ENCODE measurements around the gene TUBB6.
A peak's percentile ranks its signal among the peaks of the same experiment; 100 is the strongest.

Gene TUBB6

GRCh38 chr18:12291690-12292089 is 16.4 kb upstream of the TUBB6 start:
- no peak for DNase-seq

- DNase-seq, result no peak
These were observed 14.2 kb upstream of the TUBB6 start for GRCh38 chr18:12293831-12294230.

- DNase-seq, result no peak
These were observed 12.5 kb upstream of the TUBB6 start for GRCh38 chr18:12295389-12296086.

DNA sequence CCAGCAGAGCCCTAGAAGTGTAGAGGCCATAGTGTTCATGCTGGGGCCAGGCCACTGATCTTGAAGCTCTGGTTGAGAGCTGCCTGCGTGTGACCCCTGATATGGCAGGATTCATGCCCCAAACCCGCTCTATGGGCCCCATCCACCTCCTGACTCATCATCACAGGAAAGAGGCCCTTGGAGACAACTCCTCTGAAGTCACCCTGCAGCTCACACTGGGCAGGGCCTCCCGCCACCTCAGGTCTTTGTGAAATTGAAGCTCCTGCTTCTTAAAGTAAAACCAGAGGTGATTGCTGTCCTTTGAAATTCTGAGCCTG is 12.0 kb upstream of the TUBB6 start:
- DNase-seq, result no peak

DNA sequence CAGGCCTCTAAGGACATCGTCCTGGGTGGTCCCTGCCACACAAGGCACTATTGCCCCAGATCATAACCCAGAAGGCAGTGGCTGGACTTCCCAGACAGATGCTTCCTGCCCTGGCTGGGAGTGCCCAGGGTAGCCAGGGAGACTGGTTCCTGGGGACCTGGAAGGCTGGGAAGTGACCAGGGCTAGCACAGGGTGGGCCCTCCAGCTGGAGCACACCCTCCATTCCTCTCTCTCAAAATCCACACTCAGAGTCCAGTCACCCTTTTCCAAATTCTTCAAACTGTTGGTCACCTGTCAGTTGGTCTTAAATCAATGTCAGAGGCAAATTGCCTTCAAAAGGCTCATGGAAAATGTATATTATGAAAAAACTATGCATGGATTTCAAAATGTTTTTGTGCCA is 11.6 kb upstream of the TUBB6 start:
- no peak for DNase-seq

DNA sequence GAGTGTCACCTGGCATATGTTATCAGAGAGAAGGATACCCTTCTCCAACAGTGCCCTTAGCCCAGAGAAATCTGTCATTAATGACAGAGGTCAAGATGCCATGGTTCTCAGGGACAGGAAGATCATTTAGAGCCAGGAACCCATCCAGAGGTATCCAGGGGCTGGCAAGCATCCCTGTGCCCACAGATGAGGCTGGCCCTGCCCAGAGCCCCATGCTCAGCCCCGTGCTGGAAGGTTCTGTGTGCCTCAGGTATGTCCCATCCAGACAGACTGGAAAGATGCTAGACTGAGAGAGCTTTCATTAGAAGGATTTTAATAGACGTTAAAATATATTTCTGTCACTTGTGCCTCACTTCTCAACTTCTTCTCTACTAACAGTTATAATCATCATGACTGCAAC is 8.2 kb upstream of the TUBB6 start:
- no peak for DNase-seq

GRCh38 chr18:12301263-12302005 is 6.6 kb upstream of the TUBB6 start:
- no peak for DNase-seq

GRCh38 chr18:12302391-12303147 is 5.5 kb upstream of the TUBB6 start:
- DNase-seq, result no peak

DNA sequence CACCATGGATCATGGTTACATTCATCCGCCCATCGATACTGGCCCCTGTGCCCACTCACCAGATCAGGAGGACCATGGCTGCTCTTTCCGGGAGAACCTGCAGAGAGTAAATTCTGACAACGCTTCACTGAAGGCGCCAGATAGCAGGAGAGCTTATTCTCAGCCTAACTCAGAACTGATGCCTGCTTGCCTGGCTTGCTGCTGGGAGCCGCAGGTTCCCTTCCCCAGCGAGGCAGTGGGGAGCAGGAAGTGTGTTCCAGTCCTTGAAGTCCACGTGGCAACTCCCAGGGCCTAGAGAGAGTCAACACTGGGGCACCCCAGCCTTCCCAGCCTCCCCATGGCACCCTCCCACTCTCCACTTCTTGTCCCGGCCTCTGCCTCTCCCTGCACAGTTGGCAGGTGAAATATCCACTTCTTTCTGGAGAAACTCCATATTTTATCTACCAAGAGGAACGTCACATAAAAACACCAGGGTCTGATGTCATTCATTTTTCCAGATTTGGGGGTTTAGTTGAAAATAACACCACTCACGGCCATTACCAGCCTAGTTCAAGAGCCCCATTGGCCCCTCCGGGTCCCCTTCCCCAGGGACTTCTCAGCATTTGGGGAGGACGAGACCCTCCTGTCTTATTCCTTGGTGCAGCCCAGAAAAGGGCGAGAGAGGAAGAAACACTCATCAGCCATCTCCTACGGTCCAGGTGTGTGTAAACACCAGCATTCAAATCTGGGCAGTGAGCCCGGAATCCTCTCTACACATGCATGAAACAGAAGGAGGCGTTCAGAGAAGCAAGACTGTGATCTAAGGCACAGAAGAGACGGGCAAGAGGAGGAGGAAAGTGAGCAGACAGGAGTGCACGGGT is 3.5 kb upstream of the TUBB6 start:
- DNase-seq, result no peak

GRCh38 chr18:12305211-12305610 is 2.8 kb upstream of the TUBB6 start:
- no peak for DNase-seq

DNA sequence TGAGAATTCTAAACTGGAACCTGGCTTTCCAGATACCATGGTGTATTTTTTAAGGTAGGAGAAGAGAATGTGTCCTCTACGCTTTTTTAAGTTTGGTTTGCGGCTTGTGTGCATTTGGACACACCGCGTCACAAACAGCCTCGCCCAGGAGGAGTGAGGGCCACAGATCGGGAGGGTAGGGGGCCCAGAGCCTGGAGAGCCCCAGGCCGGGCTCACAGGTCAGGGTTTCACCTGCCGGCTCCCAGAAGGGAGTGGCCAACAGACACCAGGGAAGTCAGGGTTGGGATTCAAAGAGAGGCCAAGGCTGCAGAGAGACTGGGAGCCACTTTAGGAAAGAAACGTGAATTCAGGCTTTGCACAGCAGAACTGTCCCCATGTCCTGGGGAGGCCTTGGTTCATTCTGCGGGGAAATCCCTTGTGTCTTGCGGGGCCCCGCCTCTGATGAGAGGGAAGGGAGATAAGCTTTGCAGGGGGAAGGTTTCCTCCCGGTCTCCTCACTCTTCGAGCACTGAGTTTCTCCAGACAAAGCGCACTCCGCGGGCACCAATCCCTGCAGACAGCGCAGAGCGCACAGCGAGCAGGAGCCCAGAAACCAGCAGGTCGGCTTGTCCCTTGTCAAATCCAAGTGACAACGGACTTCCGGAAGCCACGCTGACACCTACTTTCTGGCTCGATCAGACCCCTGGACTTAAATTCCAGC is 2.0 kb upstream of the TUBB6 start:
- no peak for DNase-seq

DNA sequence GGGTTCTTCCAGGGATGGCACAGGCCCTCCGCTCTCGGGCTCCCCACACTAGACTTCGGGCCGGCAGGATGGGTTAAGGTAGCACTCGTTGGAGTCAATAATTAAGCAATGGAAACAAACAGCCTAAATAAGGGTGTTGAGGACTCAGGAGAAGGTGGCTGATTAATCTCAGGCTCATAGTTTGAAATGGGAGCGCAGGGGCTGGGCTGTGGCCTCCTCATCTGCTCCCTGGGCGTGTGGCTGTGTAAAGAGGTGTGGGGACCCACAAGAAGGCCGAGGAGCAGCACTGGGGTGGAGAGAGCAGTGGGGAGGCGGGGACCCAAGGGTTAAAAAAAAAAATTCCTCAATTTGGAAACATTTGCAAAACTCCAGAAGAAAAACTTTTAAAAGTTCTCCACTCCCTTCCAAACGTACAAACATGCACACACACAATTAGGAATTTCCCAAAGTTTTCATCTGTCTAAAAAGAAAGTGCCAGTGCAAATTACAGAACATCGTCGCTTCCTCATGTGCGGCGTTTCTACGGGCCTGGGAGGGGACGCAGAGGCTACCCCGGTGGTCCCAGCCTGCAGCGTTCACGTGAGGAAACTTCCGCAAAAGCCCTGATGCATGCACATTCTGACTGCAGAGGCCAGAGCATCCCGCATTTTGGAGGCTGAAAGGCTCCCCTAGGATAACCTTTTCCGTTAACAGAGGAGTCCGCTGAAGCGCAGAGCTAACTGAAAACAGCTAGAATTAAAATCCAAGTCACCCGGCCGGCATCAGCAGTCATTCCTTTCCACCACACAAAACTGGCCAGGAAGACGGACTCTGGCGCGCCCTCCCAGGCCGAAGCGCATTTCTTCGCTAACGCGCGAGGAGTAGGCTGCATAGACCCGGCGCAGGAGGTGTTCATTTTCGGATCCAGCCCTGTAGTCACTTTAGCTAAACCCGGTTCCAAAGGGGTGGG is 1.0 kb upstream of the TUBB6 start:
- no peak for DNase-seq

- peak in 1 of 2 experiments; percentile 4 for DNase-seq
These were observed 502 bp downstream of the TUBB6 start for GRCh38 chr18:12308386-12309100.

DNA sequence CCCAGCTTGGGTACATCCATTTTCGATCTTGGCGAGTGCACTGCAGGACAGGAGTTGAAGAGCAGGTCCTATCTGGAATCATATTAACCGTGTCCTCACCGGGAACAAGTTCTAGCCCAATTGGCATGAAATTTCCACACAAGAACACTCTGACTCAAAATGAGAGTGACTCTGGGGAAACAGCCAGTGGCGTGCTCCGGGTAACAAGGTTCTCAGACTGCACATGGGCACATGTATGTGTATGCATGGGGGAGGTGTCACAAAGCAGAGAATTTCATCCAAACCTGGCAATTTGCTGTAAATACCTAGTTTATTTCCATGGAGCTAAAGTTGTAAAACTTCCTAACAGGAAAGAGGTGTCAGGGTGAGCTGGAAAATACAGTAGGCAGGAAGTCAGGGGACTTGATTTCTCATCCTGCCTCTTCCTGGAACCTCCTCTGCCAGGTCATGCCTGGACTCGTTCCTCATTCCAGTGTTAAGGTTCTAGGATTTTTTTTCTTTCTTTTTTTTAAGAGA is 1.7 kb downstream of the TUBB6 start:
- no peak for DNase-seq

DNA sequence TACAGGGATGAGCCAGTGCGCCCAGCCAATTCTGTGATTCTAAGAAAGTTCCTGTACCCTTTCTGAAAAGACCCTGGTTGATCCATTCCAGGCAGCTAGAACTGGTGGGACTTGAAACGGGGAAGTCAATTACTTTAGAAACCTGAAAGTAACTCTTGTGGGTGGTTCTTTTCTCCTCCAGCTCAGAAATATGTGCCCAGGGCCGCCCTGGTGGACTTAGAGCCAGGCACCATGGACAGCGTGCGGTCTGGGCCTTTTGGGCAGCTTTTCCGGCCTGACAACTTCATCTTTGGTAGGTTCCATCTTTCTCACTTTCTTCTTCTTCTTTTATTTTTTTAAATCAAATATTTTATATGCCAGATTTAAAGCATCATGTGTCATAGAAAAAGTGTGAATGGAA is 2.7 kb downstream of the TUBB6 start:
- no peak for DNase-seq

GRCh38 chr18:12312976-12313375 is 4.9 kb downstream of the TUBB6 start:
- DNase-seq, result no peak

DNA sequence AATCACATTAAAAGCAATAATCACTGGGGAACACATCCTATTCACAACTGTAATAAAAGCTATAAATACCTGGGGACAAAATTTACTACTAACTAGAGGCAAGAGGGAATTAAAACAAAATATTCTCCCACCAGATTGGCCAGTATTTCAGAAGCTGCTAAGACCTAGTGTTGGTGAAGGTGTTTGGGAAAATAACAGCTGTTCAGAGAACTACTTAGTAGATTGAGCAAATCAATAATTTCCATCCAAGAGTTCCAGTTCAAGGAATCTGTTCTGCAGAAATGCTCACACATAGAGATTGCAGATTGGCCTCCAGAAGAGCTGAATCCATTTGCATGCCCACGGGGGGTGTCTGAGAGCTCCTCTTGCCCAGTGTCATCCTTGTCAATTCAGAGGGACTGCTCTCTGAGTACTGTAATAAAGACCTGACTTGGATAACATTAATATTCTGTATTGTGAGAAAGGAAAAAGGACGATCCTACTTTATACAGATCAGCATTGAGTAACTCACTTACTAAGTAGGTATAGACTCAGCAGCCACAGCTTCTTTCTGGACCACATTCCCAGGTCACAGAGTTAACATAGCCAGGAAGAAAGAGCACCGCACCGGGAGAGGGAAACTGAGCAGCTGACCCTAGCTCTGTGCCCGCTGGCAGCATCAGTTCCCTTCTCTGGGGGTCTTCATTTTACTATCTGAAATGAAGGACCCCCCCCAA is 5.6 kb downstream of the TUBB6 start:
- DNase-seq, result no peak

DNA sequence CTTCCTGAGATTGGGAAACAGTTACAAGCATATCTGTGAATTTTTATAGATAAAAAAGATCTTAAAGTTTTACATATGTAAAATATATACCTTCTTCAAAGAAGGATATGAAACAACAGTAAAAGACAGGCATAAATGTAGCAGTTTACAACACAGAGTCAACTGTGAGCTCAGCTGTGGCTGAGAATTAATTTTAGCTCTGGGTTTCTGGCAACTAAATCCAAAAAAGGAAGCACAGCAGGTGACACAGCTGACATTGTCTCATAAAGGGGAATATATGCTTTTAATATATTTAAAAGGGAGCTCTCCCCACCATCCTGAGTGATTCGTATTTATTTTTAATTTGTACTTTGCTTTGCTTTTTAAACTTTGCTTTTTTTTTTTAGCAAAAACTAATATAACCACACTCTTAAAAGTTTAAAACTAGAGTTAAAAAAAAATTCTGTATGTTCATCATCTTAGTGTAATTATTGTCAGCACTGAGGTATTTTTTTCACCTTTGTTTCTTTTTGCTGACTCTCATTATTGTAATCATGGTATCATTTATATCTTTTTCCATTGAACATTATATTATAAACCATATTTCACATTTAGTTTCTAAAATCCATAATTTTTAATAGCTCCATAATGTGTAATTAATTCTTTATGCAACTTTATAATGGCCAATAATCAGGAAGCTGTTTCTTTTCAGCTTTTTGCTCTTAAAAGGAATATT is 6.7 kb downstream of the TUBB6 start:
- no peak for DNase-seq

- DNase-seq, result no peak
These were observed 7.4 kb downstream of the TUBB6 start for GRCh38 chr18:12315490-12315889.

All from NCI-H1930 (cell line).